Iris pigment epithelial cell (primary cell): ENCODE results near the gene OBSCN.

Source experiments
- DNase-seq: peaks from one replicate; pipeline ENCODE4 v3.0.0-alpha.2; 2011; ENCODE audit warnings: low read depth

The OBSCN gene

GRCh38 chr1:228291906-228292608, 84.2 kb downstream of the OBSCN start:
- DNase-seq: no peak

GRCh38 chr1:228292609-228292911, 84.7 kb downstream of the OBSCN start:
- no peak for DNase-seq

GRCh38 chr1:228293393-228293792, 85.5 kb downstream of the OBSCN start:
- no peak for DNase-seq

GRCh38 chr1:228293816-228294500, 86.1 kb downstream of the OBSCN start:
- no peak for DNase-seq

GRCh38 chr1:228294717-228295116, 86.9 kb downstream of the OBSCN start:
- DNase-seq: no peak

- DNase-seq: no peak
These were observed 87.4 kb downstream of the OBSCN start for GRCh38 chr1:228295201-228295600.

- no peak for DNase-seq
These were observed 88.1 kb downstream of the OBSCN start for GRCh38 chr1:228295981-228296380.

DNA sequence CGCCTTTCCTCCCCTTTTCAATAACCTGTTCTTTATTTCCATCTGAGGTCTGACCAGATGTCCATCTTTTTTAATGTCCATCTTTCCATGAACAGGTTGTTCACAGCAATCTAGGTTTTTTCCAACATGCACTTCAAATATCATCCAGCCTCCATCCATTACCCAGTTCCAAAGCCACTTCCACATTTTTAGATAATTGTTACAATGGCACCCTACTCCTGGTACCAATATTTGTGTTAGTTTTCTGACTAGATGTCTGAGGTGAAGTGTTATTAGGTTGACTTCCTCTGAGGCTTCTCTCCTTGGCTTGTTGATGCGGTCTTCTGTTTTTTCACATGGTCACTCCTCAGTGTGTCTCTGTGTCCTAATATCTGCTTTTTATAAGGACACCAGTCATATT, 89.4 kb downstream of the OBSCN start:
- DNase-seq: no peak

DNA sequence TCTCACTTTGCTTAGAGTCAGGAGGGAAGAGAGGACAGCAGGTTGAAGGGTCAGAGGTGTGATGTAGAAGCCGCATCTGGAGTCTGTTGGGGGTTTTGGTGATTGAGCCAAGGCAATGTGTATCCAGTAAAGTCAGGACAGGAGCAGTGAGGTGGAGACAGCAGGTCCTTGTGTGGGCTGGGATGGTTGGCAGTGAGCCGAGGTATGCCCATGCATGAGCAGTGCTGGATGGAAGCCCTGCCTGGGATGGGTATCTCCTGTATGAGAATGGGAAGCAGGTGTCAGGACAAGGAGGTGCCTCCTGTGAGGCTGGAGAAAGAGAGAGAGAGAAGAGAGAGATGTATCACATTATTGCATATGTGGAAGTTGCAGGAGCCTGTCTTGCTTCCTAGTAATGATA, 90.0 kb downstream of the OBSCN start:
- DNase-seq: no peak

DNA sequence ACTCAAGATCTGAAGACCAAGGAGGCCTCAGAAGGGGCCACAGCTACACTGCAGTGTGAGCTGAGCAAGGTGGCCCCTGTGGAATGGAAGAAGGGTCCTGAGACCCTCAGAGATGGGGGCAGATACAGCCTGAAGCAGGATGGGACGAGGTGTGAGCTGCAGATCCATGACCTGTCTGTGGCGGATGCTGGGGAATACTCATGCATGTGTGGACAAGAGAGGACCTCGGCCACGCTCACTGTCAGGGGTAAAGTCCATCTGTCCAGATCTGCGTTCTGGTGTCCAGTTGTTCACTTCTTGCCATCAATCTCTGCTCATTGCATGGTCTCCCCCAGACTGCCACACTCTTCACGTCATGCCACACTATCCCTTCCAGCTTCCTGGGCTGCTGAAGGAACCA, 90.6 kb downstream of the OBSCN start:
- no peak for DNase-seq

- DNase-seq: no peak
These were observed 91.4 kb downstream of the OBSCN start for GRCh38 chr1:228299211-228299610.

DNA sequence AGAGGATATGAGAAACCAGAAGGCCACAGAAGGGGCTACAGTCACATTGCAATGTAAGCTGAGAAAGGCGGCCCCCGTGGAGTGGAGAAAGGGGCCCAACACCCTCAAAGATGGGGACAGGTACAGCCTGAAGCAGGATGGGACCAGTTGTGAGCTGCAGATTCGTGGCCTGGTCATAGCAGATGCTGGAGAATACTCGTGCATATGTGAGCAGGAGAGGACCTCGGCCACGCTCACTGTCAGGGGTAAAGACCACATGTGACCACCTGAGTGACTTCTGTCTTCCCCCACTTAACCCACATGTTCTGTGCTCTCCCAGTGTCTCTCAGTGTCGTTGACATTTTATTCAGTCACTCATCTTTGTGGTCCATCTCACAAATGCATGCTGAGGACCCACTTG, 92.1 kb downstream of the OBSCN start:
- no peak for DNase-seq

- no peak for DNase-seq
These were observed 94.2 kb downstream of the OBSCN start for GRCh38 chr1:228302086-228302485.

DNA sequence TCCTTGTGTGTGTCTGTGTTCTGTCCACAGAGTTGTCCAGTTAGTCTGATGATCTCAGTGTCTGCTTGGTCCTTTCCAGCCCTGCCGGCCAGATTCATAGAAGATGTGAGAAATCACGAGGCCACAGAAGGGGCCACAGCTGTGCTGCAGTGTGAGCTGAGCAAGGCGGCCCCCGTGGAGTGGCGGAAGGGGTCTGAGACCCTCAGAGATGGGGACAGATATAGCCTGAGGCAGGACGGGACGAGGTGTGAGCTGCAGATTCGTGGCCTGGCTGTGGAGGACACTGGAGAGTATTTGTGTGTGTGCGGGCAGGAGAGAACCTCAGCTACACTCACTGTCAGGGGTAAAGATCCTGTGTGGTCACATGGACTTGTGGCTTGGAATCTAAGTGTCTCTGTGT, 95.8 kb downstream of the OBSCN start:
- DNase-seq: no peak

DNA sequence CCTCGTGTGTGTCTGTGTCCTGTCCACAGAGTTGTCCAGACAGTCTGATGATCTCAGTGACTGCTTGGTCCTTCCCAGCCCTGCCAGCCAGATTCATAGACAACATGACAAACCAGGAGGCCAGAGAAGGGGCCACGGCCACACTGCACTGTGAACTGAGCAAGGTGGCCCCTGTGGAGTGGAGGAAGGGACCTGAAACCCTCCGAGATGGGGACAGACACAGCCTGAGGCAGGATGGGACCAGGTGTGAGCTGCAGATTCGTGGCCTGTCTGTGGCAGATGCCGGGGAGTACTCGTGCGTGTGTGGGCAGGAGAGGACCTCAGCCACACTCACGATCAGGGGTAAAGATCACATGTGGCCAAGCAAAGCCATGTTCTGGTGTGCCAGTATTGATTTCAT, 96.4 kb downstream of the OBSCN start:
- no peak for DNase-seq

DNA sequence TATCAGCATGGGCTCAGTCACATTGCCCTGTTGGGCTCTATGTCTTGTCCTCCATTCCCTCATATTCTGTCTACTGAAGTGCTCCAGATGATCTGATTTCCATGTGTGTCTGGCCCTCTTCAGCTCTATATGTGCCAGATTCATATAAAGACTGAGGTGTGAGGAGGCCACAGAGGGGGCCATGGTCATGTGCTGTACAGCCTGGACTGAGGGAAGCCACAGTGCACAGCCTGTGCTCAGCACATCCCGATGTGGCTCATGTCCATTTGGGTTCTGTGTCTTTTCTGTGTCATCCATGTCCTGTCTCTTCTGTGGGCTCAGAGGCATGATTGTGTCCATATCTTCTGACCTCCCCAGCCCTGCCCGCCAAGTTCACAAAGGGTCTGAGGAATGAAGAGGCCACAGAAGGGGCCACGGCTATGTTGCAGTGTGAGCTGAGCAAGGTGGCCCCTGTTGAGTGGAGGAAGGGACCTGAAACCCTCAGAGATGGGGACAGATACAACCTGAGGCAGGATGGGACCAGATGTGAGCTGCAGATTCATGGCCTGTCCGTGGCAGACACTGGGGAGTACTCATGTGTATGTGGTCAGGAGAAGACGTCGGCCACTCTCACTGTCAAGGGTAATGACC, 97.0 kb downstream of the OBSCN start:
- DNase-seq: no peak

DNA sequence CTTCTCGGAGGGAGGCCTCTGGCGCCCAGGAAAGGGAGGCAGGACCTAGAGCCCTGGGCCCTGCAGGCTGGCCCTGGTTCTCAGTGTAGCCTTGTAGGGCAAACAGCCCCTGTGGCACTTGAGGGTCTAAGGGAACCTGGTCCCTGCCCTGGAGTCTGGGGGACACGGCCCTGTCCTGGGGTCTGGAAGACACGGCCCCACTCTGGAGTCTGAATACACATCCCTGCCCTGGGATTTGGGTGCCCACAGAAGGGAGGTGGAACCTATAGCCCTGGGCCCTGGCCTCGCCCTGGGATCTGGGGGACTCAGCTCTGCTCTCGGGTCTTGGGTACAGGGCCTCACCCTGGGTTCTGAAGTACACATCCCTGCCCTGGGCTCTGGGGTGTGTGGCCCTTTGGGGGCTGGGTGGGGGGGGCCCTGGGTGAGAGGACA, 97.9 kb downstream of the OBSCN start:
- no peak for DNase-seq

DNA sequence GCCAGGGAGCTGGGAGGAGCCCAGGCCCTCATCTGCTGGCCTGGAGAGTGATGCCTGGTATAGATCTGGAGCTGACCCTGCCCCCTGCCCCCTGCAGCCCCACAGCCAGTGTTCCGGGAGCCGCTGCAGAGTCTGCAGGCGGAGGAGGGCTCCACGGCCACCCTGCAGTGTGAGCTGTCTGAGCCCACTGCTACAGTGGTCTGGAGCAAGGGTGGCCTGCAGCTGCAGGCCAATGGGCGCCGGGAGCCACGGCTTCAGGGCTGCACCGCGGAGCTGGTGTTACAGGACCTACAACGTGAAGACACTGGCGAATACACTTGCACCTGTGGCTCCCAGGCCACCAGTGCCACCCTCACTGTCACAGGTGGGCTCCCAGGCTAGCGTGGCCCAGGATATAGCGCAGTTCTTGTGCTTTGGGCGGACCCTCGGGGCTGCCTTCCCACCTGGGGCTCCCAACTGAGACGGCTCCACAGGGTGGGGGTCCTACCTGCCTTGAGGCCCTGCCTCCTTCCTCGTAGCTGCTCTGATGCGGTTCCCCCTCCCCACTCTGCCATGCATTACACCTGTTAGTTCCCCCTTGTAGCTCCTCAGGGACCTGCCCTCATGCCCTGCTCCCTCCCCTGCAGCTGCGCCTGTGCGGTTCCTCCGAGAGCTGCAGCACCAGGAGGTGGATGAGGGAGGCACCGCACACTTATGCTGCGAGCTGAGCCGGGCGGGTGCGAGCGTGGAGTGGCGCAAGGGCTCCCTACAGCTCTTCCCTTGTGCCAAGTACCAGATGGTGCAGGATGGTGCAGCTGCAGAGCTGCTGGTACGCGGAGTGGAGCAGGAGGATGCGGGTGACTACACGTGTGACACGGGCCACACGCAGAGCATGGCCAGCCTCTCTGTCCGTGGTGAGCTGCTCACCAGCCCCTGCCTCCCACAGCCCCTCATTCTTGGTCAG, 98.7 kb downstream of the OBSCN start:
- no peak for DNase-seq

- no peak for DNase-seq
These were observed 99.6 kb downstream of the OBSCN start for GRCh38 chr1:228307218-228308023.

DNA sequence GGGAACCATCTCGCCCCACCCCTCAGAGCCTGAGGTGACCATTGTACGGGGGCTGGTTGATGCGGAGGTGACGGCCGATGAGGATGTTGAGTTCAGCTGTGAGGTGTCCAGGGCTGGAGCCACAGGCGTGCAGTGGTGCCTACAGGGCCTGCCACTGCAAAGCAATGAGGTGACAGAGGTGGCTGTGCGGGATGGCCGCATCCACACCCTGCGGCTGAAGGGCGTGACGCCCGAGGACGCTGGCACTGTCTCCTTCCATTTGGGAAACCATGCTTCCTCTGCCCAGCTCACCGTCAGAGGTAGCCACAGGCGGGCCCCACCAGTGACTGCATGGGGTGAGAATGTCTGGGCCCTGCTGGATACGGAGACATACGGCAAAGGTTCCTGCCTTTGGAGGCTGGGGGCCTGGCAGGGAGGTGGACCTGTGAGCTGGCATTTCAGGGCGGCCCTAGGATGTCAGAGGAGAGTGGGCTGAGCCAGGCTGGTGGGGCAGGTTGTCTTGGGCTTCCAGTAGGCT, 100.3 kb downstream of the OBSCN start:
- DNase-seq: no peak

DNA sequence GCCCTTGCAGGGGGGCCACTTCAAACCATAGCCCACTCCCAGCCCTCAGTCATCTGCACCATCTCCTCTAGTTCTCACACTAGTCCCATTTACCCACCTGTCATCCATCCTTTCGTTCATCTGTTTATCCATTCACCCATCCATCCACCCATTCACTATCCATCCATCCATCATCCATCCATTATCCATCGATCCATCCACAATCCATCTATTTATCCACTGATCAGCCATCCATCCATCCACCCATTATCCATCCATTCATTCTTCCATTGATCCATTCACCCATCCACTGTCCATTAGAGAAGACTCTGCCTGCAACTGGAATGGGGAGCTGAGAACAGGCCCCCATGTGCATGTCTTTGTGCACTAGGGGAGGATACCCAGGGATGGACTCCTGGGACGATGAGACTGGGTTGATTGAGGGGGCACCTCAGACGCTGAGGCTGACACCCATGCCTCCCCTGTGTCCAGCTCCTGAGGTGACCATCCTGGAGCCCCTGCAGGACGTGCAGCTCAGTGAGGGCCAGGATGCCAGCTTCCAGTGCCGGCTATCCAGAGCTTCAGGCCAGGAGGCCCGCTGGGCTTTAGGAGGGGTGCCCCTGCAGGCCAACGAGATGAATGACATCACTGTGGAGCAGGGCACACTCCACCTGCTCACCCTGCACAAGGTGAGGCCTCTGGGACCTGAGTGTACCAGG, 100.9 kb downstream of the OBSCN start:
- DNase-seq: no peak
